ENCODE measurements around the gene MYO3B.

GRCh38 chr2:170152421-170152820 is 25.5 kb upstream of the MYO3B start:
- TF ChIP-seq POLR2A (IDR thresholded peaks at IDR 0.05; ENCODE audit: extremely low read depth, insufficient read length), result no peak
- TF ChIP-seq CTCF (IDR thresholded peaks at IDR 0.05; ENCODE audit: low read depth, low read length), result no peak

Data from NB4 (cell line).